HL-60 (cell line): ENCODE results near the gene ITSN1.

ENCODE experiments used
- DNase-seq, 2 experiments: peaks; one replicate each; pipeline ENCODE4 v3.0.0-alpha.2; 2010 to 2020; ENCODE audit warnings: low read depth in 1 of 2, low spot score in 1 of 2
- H3K27ac ChIP-seq: fragments of 250-450 bp; sonication (Bioruptor Pico); replicated peaks from 2 replicates; pipeline ENCODE4 v1.5.1; 2020; ENCODE audit warnings: mild to moderate bottlenecking, moderate library complexity
- H3K27me3 ChIP-seq: fragments of 250-450 bp; sonication (Bioruptor Pico); 2 replicates; pipeline ENCODE4 v1.5.1; 2021; ENCODE audit warnings: mild to moderate bottlenecking, moderate library complexity; ENCODE audit not compliant: insufficient read depth, poor library complexity, severe bottlenecking
- H3K4me3 ChIP-seq: replicated peaks from 2 replicates; pipeline ENCODE4 v1.5.1; 2011; ENCODE audit warnings: mild to moderate bottlenecking, control low read depth, low read length; ENCODE audit not compliant: insufficient read depth
- GABPA ChIP-seq: IDR thresholded peaks from 2 replicates; pipeline ENCODE4 v1.6.1; 2012; ENCODE audit warnings: low read depth
- POLR2AphosphoS5 ChIP-seq: IDR thresholded peaks from 2 replicates; pipeline ENCODE4 v1.6.1; 2012; ENCODE audit warnings: low read depth
- SPI1 ChIP-seq: IDR thresholded peaks from 2 replicates; pipeline ENCODE4 v1.6.1; 2012; ENCODE audit warnings: low read depth, mild to moderate bottlenecking, borderline replicate concordance
- TF ChIP-seq, protein P1 (sequence below): IDR thresholded peaks from one replicate; pipeline ENCODE4 v1.5.1; 2011; ENCODE audit warnings: low read length, control low read depth, inconsistent platforms; ENCODE audit not compliant: insufficient read depth
- TF ChIP-seq, protein P2 (sequence below): IDR thresholded peaks from 2 replicates; pipeline ENCODE4 v1.6.1; 2012; ENCODE audit warnings: low read depth; ENCODE audit not compliant: insufficient replicate concordance

Gene ITSN1

DNA sequence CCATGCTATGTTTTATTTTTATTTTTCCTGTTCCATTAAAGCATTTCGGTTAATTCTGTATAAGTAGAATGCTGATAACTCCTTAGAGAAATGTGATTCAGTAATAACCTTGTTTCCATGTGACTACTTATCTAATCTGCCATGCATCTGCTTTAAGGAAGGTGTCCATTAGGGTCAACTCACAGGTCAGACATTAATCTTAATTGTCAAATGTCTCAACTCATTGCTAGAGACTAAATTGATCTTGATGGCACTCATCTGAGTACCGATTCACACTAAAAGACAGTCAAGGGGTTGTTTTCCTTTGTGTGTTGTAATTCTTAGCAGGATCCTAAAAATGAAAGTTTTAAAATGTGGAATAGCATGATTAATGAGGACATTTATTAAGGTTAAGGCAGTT is 41.8 kb downstream of the ITSN1 start:
- no peak overlapping the region for H3K4me3 ChIP-seq
- DNase-seq: no peak
- no peak overlapping the region for H3K27ac ChIP-seq
- no peaks in the 10 kb centered on the region for H3K27me3 ChIP-seq
- TF ChIP-seq, protein P1, sequence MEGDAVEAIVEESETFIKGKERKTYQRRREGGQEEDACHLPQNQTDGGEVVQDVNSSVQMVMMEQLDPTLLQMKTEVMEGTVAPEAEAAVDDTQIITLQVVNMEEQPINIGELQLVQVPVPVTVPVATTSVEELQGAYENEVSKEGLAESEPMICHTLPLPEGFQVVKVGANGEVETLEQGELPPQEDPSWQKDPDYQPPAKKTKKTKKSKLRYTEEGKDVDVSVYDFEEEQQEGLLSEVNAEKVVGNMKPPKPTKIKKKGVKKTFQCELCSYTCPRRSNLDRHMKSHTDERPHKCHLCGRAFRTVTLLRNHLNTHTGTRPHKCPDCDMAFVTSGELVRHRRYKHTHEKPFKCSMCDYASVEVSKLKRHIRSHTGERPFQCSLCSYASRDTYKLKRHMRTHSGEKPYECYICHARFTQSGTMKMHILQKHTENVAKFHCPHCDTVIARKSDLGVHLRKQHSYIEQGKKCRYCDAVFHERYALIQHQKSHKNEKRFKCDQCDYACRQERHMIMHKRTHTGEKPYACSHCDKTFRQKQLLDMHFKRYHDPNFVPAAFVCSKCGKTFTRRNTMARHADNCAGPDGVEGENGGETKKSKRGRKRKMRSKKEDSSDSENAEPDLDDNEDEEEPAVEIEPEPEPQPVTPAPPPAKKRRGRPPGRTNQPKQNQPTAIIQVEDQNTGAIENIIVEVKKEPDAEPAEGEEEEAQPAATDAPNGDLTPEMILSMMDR: no peak
- TF ChIP-seq POLR2AphosphoS5 (no peak), GABPA (no peak), SPI1 (no peak)
- TF ChIP-seq, protein P2, sequence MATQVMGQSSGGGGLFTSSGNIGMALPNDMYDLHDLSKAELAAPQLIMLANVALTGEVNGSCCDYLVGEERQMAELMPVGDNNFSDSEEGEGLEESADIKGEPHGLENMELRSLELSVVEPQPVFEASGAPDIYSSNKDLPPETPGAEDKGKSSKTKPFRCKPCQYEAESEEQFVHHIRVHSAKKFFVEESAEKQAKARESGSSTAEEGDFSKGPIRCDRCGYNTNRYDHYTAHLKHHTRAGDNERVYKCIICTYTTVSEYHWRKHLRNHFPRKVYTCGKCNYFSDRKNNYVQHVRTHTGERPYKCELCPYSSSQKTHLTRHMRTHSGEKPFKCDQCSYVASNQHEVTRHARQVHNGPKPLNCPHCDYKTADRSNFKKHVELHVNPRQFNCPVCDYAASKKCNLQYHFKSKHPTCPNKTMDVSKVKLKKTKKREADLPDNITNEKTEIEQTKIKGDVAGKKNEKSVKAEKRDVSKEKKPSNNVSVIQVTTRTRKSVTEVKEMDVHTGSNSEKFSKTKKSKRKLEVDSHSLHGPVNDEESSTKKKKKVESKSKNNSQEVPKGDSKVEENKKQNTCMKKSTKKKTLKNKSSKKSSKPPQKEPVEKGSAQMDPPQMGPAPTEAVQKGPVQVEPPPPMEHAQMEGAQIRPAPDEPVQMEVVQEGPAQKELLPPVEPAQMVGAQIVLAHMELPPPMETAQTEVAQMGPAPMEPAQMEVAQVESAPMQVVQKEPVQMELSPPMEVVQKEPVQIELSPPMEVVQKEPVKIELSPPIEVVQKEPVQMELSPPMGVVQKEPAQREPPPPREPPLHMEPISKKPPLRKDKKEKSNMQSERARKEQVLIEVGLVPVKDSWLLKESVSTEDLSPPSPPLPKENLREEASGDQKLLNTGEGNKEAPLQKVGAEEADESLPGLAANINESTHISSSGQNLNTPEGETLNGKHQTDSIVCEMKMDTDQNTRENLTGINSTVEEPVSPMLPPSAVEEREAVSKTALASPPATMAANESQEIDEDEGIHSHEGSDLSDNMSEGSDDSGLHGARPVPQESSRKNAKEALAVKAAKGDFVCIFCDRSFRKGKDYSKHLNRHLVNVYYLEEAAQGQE: no peak

DNA sequence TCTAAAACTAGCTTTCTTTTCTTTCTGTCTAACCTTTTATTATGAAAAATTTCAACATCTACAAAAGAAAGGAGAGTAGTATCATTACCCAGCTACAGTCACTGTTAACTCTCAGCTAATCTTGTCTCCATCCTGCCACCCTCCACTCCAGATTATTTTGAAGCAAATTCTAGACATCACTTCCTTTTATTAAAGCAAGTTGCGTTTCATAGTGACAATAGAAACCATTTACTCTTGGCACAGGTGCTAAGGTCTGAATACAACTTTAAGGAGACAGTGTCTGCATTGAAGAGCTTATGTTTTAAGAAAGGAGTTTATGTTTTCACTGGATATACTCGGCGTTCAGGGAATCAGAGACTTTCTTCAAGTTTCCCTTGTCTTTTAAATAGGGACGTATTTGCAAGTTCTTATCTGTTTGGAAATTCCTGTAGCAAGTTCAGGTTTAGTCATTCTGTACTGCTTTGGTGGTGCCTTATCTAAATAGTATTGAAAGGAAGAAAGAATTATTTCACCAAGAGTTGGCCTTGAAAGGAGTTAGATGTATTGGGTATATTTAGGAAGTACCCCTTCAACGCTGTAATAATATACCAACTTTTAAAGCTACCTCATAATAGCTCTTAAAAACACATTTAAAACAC is 42.7 kb downstream of the ITSN1 start:
- Histone ChIP-seq H3K4me3 (no peak overlapping the region), H3K27me3 (no peaks in the 10 kb centered on the region), H3K27ac (no peak overlapping the region)
- TF ChIP-seq, protein P1: no peak
- TF ChIP-seq POLR2AphosphoS5: no peak
- TF ChIP-seq GABPA: no peak
- TF ChIP-seq, protein P2: no peak
- no peak for TF ChIP-seq SPI1
- DNase-seq: no peak

DNA sequence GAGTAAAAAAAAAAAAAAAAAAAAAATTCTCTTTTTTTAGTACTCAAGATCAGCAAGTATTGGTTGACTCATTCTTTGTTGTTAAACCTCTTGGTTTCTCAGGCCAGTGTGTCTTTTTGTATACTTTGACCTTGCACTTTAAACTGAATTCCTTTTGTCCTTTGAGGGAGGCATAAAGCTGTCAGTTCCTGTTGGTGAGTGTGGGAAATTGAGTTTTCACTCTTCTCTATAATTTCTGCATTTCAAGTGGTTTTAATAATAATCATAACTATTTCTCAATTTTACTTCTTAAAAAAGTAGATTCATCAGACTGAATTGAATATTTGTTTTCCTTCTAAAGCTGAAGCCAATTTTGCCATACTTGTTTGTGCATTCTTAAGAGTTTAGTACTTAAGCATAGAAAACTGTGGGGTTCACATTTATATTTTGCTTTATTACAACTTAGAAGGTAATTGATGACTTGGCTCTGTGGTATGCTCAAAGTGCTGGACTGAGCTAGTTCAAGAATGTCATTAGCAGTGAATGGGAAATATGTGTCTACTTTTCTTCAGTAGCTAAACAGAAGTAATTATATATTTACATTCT is 43.4 kb downstream of the ITSN1 start:
- no peak overlapping the region for H3K4me3 ChIP-seq
- H3K27me3 ChIP-seq: no peaks in the 10 kb centered on the region
- no peak for DNase-seq
- no peak overlapping the region for H3K27ac ChIP-seq
- TF ChIP-seq, protein P1: no peak
- TF ChIP-seq, protein P2: no peak
- no peak for TF ChIP-seq POLR2AphosphoS5
- no peak for TF ChIP-seq GABPA
- no peak for TF ChIP-seq SPI1
